ENCODE measurements around the gene CFAP77.

- no peak for TF ChIP-seq EZH2 (IDR thresholded peaks at IDR 0.05; ENCODE audit: insufficient read depth, low read length)
- TF ChIP-seq, protein P1, sequence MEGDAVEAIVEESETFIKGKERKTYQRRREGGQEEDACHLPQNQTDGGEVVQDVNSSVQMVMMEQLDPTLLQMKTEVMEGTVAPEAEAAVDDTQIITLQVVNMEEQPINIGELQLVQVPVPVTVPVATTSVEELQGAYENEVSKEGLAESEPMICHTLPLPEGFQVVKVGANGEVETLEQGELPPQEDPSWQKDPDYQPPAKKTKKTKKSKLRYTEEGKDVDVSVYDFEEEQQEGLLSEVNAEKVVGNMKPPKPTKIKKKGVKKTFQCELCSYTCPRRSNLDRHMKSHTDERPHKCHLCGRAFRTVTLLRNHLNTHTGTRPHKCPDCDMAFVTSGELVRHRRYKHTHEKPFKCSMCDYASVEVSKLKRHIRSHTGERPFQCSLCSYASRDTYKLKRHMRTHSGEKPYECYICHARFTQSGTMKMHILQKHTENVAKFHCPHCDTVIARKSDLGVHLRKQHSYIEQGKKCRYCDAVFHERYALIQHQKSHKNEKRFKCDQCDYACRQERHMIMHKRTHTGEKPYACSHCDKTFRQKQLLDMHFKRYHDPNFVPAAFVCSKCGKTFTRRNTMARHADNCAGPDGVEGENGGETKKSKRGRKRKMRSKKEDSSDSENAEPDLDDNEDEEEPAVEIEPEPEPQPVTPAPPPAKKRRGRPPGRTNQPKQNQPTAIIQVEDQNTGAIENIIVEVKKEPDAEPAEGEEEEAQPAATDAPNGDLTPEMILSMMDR (IDR thresholded peaks at IDR 0.05; ENCODE audit: insufficient read depth, low read depth, low read length): no peak
Measured at GRCh38 chr9:132364068-132364467, 45.9 kb upstream of the CFAP77 start.
